HG02970 (cell line): ENCODE results near the gene MAP3K2.
A peak's percentile ranks its signal among the peaks of the same experiment; 100 is the strongest.

Source experiments
- ATAC-seq: cut with Tn5 transposase; IDR thresholded peaks from one replicate; pipeline ENCODE4 v1.9.1; 2021; ENCODE audit warnings: mild to moderate bottlenecking, moderate library complexity, moderate number of reproducible peaks; ENCODE audit not compliant: unreplicated experiment, low FRiP score

Gene MAP3K2, protein sequence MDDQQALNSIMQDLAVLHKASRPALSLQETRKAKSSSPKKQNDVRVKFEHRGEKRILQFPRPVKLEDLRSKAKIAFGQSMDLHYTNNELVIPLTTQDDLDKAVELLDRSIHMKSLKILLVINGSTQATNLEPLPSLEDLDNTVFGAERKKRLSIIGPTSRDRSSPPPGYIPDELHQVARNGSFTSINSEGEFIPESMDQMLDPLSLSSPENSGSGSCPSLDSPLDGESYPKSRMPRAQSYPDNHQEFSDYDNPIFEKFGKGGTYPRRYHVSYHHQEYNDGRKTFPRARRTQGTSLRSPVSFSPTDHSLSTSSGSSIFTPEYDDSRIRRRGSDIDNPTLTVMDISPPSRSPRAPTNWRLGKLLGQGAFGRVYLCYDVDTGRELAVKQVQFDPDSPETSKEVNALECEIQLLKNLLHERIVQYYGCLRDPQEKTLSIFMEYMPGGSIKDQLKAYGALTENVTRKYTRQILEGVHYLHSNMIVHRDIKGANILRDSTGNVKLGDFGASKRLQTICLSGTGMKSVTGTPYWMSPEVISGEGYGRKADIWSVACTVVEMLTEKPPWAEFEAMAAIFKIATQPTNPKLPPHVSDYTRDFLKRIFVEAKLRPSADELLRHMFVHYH

GRCh38 chr2:127387655-127388422, at the start of gene MAP3K2:
Gene MAP3K2, minus strand, starts transcription at chr2:127387975. Its CDS starts 44,846 bp downstream, at chr2:127343129.
- ATAC-seq: peak; percentile 85

DNA sequence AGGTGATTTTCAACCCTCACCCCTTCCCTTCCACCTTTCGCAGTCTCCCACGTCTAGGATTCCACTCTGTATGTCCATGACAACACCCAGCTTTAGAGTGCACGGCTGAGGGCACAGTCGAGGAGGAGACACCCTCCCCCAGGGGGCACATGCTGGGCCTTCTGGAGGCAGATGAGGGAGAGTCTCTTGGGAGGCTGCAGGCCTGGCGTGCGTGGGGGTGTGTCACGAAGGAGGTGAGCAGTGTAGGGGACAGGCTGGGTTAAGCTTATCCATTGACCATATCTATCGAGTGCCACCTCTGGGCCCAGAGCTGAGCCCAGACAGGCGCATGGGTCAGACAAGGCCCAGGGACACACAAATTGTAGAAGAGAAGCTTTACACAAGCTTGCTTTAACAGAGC, 49.3 kb upstream of the MAP3K2 start:
- ATAC-seq: no peak

- ATAC-seq: no peak
These were observed 46.7 kb upstream of the MAP3K2 start for GRCh38 chr2:127434515-127434914.

DNA sequence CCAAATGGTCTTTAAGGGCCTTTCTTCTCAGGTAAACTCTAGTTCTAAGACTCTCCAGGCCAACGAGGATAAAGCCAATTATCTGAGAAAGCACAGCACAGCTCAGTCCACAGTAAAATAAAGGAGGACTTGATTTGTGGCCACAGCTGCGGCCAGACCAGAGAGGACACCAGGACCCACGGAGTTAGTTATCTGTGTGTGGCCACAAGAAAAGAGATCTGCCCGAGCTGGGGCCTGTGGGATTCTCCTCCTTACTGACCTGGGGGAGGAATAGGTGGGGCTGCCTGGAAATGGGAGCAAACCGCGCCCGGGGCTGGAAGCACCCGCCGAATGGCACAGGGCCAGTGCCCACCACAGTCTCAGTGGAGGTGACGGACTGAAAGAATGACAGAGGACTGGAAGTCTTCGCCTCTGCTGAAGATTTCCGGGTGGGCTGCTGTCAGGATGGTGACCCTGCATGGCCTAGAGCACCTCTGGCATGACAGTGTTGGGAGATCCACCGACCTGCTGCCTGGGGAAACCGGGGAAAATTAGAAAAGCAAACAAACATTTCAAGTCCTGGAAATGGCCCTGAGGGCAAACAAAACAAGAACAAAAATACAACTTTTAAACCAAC, 43.7 kb upstream of the MAP3K2 start:
- ATAC-seq: no peak

- no peak for ATAC-seq
These were observed 42.2 kb upstream of the MAP3K2 start for GRCh38 chr2:127429844-127430425.

DNA sequence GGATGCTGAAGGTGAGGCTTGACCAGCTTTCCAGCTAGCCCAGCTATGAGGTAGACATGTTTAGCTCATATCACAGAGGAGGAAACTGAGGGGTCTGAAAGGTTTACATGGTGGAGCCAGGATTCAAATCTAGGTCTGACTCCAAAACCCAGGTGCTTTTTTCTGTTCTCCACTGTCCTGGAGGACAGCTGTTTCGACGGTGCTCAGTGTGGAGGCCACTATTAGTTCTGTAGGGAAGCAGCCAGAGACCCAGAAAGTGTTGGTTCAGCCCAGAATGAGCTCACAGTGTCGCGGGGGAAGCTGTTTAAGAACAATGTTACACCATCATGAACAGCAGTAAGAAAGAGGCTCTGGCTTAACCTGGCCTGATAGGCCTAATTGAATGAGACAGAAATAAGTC, 41.5 kb upstream of the MAP3K2 start:
- ATAC-seq: no peak

GRCh38 chr2:127428815-127429109, 41.0 kb upstream of the MAP3K2 start:
- ATAC-seq: no peak

- ATAC-seq: no peak
These were observed 40.5 kb upstream of the MAP3K2 start for GRCh38 chr2:127428057-127428814.

- no peak for ATAC-seq
These were observed 39.7 kb upstream of the MAP3K2 start for GRCh38 chr2:127427376-127428056.

DNA sequence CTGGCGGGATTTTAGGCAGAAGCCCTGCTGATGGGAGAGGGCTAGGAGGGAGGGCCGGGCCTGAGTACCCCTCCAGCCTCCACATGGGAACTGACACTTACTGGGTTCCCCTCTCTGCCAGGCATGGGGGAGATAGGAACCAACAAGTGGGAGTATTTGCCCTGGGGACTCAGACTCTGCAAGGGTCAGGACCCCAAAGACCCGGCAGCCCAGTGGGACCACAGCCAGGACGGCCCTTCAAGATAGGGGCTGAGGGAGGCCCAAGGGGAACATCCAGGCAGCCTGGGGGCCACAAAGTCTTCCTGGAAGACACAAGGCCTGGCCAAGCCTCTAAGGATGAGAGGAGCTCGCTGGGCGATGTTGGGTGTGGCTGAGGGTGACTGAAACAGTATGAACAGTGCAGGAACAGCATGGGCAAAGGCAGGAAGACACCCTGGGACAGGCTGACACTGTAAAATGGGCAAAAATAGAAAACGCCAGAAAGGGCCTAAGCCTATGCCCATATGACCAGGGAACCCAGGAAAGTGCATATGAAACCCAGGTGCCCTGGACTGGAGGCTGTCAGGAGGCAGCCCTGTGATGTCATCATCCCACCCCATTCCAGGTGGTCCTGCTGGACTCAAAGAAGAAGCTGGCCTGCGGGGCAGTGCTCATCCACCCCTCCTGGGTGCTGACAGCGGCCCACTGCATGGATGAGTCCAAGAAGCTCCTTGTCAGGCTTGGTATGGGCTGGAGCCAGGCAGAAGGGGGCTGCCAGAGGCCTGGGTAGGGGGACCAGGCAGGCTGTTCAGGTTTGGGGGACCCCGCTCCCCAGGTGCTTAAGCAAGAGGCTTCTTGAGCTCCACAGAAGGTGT, 39.0 kb upstream of the MAP3K2 start:
- ATAC-seq: no peak

GRCh38 chr2:127425540-127426490, 38.0 kb upstream of the MAP3K2 start:
- ATAC-seq: no peak

- no peak for ATAC-seq
These were observed 37.1 kb upstream of the MAP3K2 start for GRCh38 chr2:127424598-127425520.

GRCh38 chr2:127423880-127424279, 36.1 kb upstream of the MAP3K2 start:
- no peak for ATAC-seq

GRCh38 chr2:127423478-127423843, 35.7 kb upstream of the MAP3K2 start:
- ATAC-seq: no peak

DNA sequence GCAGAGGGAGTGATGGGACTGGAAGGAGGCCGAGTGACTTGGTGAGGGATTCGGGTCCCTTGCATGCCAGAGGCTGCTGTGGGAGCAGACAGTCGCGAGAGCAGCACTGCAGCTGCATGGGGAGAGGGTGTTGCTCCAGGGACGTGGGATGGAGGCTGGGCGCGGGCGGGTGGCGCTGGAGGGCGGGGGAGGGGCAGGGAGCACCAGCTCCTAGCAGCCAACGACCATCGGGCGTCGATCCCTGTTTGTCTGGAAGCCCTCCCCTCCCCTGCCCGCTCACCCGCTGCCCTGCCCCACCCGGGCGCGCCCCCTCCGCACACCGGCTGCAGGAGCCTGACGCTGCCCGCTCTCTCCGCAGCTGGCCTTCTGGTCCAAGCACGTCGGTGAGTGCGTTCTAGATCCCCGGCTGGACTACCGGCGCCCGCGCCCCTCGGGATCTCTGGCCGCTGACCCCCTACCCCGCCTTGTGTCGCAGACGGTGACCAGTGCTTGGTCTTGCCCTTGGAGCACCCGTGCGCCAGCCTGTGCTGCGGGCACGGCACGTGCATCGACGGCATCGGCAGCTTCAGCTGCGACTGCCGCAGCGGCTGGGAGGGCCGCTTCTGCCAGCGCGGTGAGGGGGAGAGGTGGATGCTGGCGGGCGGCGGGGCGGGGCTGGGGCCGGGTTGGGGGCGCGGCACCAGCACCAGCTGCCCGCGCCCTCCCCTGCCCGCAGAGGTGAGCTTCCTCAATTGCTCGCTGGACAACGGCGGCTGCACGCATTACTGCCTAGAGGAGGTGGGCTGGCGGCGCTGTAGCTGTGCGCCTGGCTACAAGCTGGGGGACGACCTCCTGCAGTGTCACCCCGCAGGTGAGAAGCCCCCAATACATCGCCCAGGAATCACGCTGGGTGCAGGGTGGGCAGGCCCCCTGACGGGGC, 35.0 kb upstream of the MAP3K2 start:
- ATAC-seq: no peak
